PC-3 (cell line): ENCODE measurements around the gene CCL17.

Experiments
- CTCF ChIP-seq: fragments of 300-600 bp; sonication (generic); conservative IDR thresholded peaks from 2 replicates; pipeline ENCODE4 v1.5.1; 2017; ENCODE audit warnings: antibody characterized with exemption, low read depth, mild to moderate bottlenecking, low read length
- EZH2 ChIP-seq: fragments of 300-600 bp; sonication (generic); IDR thresholded peaks from one replicate; pipeline ENCODE4 v1.6.1; 2017; ENCODE audit warnings: antibody characterized with exemption, mild to moderate bottlenecking, low read length; ENCODE audit not compliant: unreplicated experiment
- EZH2phosphoT487 ChIP-seq: fragments of 300-600 bp; sonication (generic); IDR thresholded peaks from 2 replicates; pipeline ENCODE4 v1.6.1; 2018; ENCODE audit warnings: mild to moderate bottlenecking, antibody characterized with exemption, low read length, borderline replicate concordance

- TF ChIP-seq EZH2phosphoT487, result no peak
- peak; percentile 77 for TF ChIP-seq CTCF
- no peak for TF ChIP-seq EZH2
These were observed 57.8 kb downstream of the CCL17 start, which contains the start of gene POLR2C for GRCh38 chr16:57462209-57462977.
